NCI-H524 (cell line): ENCODE results near the gene ARIH2.
A peak's percentile ranks its signal among the peaks of the same experiment; 100 is the strongest.
"Not testable (repeated sequence)": the region's sequence is repeated elsewhere in the genome, so short reads cannot be mapped to it uniquely, and the experiment has no call there.

Experiments used
- DNase-seq, 2 experiments: peaks; one replicate each; lab custom pipeline; 2025; lab: John Stamatoyannopoulos, UW

The ARIH2 gene

DNA sequence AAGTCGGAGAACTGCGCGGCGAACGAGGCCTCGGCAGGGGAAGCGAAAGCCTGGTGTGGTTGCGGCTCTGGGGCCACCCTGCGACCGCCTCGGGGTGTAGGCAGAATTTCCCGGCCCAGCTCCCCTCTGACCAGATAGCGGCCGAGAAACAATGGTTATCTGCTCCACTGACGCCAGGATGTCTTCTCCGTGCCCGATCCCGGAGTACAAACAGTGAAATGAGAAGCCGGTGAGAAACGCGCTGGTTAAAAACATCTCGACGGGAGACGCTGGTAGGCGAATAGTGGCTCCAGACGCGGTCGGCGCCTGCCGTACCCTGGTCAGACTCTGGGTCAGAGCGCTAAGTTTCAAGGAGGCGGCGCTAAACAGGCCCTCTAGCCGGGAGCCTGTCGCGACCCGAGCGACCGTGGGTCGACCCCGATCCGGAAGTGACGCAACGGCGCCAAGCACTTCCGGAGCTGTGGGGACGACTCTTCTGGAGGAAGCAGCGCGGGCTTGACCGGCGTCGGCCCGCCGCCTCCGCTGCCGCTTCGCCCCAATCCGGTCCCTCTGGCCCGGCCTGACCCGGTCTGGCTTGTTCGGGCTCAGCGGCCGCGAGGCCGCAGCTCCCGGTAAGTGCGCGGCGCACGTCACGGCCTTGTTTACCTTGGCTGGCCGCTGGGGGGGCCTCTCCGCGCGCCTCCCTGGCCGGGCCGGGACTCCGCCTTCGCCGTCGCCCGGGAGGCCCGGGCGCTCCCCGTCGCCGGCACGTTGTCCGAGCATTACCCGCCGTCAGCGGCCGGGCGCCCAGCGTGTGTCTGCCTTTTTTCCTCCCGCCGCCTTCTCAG lies at the start of gene ARIH2:
TSS of gene ARIH2 (plus strand) at position 455 of the 827 bp plus-strand sequence. CDS start 8,717 bp downstream, outside the sequence.
- peak; percentile 84 to 94 for DNase-seq

DNA sequence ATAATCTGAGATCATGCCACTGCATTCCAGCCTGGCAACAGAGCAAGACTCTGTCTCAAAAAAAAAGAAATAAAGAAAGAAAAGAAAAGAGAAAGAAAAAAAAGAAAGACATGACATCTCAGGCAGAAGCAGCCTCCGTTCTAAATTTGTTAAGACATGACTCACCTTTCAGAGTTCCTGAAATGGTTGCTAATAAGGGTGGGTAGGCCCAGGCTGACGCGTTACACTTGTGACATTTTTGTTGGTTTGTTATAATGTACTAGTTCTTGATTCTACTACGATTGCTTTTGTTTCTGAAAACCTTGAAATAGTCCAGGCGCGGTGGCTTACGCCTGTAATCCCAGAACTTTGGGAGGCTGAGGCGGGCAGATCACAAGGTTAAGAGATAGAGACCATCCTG lies 41.0 kb upstream of the ARIH2 start:
- DNase-seq: no peak

- no peak for DNase-seq
These were observed 39.2 kb upstream of the ARIH2 start for GRCh38 chr3:48879307-48879993.

DNA sequence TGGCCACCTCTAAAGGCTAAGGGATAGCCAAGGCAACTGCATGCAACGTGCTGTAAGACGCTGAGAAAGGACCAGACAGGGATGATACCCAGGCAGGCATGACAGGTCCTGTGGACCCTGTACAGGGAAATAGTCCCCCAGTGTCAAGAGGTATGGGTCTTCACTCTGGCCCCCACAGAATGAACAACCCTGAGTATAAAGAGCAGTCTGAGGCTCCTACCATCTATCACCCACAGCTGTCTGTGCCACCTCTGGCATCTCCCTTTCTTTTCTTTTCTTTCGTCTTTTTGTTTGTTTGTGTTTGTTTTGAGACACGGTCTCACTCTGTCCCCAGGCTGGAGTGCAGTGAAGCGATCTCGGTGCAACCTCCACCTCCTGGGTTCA lies 38.7 kb upstream of the ARIH2 start:
- DNase-seq: no peak

- DNase-seq: no peak
These were observed 37.6 kb upstream of the ARIH2 start for GRCh38 chr3:48881006-48881405.

DNA sequence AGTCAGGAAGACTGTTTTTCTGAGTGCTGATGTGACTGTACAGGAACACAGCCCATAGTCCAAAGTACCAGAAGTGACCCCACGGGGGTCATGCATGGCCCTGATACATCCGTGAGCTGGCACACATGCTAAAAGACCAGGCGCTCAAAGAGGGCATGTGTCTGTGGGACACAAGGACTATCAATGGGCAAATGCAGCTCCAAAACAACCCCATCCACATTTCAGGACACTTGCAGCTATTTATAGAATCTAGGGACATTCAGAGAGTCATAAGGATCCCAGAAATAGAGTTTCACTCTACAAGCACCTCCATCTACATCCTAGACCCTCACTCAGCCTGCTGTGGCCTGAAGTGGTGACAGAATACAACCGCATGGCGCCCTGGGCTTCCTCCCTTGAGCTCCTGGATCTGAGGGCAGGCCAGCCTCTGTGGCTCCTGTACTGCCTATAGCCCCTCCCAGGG lies 37.0 kb upstream of the ARIH2 start:
- DNase-seq: no peak

DNA sequence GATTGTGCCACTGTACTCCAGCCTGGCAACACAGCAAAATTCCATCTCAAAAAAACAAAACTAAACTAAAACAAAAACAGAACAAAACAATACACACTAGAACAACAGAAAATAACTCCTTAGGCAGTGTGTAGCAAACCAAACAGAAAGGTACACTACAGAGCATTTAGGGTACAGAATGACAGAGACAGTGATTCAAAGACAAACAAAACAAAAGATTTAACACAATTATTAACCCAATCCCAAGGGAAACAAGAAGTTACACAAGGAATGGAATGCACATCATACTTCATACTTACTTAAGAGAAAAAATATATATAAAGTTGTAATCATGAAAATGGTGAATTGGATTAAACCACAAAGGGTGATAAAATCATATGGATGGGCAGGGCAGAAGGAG lies 32.9 kb upstream of the ARIH2 start:
- no peak for DNase-seq

DNA sequence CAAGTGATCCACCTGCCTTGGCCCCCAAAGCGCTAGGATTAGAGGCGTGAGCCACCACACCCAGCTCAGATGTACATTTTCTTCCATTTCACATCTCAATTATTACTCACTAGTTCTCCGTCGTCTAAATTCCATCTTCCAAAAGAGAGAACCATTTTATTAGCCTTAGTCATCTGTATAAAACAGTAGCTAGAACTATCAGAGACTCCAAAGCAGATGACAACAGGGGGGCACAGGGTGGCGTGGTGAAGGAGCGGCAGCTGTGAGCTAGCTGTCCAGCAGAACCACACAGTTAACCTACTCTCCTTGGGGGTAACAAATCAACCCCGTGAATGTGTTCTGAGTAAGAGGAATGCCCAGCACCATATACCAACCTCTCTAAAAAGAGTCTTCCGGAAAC lies 27.0 kb upstream of the ARIH2 start:
- DNase-seq: no peak

- DNase-seq: no peak
These were observed 24.1 kb upstream of the ARIH2 start for GRCh38 chr3:48894516-48894915.

GRCh38 chr3:48896936-48897335 lies 21.7 kb upstream of the ARIH2 start:
- no peak for DNase-seq

DNA sequence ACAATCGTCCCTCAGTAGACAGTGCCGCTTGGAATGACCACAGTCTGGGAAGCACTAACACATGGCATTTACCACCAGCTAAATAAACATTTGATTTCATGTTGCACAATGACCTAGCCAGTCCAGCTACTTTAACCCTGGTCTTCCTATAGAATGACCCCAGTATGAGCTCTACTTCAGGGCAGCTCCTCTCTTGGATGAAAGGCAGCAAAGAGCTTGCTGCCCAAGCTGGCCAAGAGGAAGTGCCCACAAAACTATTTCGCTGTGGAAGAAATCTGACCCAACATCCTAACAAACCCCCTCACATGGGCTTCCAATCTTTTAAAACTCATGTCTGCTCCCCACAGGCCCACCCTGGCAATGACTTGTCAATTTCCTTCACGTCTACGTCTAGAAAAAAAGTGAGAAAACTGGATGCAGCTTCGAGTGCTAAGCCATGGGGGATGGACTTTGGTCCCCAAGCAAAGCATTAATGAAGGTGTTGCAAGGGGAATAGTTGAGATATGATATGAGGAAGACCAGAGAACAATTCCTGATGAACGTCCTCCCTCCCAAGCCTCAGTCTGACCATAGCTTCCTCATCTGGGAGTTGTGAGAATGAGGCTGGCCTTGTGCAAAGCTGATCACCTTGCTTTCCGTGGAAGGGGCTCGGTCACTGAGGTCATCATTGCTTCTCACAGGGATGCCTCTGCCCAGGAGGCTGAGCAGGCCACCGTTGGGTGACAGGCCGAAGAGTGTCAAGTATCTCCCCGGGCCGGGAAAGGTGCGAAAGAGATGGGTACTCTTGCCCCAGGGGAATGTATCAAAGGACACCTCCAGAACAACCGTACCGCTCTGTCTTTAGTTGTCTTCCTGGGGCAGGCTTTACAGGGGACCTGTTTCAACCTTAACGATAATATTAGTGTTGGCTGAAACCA lies 20.9 kb upstream of the ARIH2 start:
- DNase-seq: no peak

DNA sequence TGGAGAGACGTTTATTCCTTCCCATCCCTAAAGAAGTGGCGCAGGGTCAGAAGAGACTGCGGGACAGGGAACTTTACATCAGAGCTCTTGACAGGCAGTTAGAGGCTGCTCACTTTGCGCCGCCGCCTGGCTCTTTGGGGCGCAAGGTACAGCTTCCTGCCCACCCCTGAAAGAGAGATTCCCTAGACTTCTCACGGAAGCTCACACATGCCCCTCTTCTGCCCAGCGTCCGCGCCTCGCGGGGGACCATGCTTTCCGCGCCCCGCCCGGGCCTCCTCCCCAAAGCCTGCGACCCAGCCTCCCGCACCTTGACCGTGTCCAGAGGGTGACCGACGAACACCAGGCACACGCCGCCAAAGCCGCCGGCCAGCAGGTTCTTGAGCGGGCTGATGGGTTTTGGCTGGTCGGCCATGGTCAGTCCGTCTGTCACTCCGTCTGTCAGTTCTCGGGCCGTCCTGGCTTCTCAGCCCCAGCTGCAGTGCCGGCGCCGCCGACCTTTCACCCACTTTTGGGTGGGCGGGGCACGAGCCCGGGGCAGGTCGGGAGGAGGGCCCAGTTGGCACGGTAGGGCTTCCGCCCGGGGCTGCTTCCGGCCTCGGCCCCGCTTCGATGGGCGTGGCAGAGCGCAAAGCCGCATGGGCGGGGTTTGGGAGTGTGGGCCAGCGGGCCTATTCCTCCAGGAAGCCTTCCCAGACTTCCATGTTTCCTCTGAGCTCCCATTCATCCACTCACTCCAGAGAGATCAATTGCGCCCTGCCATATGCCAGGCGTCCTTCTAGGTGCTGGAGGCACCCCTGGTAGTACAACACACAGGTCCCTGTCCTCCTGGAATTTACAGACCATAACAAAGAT lies 20.0 kb upstream of the ARIH2 start, which contains the start of gene SLC25A20:
TSS of gene SLC25A20 (minus strand) at position 500 of the 852 bp plus-strand sequence. CDS start at position 412, 88 bp downstream.
- peak; percentile 70 to 86 for DNase-seq

- DNase-seq: no peak
These were observed 19.4 kb upstream of the ARIH2 start for GRCh38 chr3:48899273-48899672.

DNA sequence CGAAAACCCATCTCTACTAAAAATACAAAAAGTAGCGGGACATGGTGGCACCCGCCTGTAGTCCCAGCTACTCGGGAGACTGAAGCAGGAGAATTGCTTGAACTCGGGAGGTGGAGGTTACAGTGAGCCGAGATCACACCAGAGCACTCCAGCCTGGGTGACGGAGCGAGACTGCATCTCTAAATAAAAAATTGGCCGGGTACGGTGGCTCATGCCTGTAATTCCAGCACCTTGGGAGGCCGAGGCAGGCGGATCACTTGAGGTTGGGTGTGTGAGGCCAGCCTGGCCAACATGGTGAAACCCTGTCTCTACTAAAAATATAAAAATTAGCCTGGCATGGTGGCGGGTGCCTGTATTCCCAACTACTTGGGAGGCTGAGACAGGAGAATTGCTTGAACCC lies 11.6 kb upstream of the ARIH2 start:
- not testable (repeated sequence) for DNase-seq

DNA sequence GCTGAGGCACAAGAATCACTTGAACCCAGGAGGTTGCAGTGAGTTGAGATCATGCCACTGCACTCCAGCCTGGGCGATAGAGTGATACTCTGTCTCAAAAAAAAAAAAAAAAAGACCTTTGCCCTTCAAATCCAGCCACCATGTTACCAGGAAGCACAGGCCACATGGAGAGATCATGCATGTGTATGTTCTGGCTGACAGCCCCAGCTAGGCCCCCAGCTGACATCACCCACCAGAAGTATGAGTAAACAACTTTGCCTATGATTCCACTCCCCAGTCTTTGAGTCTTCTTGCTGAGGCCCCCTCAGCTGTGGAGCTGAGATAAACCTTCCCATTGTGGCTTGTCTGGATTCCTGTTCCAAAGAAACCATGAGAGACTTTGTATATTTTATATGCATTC lies 3.3 kb upstream of the ARIH2 start:
- no peak for DNase-seq

DNA sequence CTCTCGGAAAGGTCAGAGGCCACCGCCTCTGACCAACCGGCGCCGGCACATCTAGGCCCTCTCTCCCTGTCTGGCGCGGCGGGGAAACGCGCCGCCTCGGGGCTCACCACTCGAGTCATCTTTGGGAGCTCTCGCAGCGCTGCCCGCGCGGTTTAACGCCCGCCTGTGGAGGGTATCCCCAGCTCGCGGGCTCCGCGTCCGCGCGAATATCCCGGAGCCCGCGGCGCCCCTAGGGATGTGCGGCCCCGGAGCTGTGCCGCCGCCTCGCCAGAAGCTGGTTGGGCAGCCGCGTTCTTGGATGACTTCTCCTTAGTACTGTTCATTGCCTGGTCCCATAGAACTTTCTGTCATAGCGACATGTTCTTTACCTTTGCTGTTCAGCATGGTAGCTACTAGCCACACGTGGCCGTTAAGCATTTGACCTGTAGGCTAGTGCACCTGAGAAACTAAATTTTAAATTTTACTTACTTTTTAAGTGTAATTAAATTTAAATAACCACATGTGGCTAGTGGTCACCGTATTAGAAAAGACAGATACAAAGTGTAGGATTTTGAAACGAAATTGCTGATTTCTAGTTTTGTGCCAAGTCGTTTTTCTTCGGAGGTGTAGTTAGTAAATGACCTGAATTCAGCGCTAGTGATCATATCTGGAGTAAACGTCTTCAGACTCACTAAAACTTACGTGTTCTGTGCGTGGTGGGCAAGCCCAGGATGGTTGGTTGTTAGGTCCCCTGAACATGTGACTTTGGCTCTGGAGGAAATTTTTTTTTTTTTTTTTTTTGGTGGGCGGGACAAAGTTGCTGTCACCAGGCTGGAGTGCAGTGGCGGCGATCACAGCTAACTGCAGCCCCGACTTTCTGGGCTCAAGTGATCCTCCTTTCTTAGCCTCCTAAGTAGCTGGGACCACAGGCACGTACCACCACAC lies 835 bp downstream of the ARIH2 start:
- DNase-seq: peak in 1 of 2 experiments; percentile 27

DNA sequence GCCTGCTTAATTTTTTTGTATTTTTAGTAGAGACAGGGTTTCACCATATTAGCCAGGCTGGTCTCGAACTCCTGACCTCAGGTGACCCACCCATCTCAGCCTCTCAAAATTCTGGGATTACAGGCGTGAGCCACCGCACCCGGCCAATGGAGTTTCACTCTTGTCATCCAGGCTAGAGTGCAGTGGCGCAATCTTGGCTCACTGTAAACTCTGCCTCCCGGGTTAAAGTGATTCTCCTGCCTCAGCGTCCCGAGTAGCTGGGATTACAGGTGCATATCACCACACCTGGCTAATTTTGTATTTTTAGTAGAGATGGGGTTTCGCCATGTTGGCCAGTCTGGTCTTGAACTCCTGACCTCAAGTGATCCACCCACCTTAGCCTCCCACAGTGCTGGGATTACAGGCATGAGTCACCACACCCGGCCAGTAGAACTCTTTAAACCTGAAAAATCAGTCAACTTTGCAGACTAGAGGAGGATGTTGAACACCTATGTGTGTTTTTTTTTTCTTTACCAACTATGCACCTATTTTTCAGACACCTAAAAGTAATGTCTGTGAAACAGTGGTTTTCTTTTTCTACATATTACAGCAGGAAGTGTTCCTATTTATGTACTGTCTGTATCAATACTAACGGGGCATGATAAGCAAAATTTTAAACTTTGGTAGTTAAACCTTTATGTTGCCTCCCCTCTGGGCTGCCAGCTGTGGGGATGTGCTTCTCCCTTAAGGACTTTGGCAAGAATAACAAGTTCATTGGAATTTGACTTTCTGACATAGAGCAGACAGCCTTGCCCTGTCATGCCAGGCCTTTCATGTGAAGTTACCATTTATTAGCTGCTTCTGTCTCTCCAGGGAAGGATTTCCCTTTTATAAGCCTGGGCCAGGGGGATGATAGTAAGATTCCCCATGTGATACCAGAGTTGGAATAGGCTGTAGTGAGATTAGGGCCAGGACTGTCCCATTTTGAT lies 8.1 kb downstream of the ARIH2 start:
- no peak for DNase-seq

DNA sequence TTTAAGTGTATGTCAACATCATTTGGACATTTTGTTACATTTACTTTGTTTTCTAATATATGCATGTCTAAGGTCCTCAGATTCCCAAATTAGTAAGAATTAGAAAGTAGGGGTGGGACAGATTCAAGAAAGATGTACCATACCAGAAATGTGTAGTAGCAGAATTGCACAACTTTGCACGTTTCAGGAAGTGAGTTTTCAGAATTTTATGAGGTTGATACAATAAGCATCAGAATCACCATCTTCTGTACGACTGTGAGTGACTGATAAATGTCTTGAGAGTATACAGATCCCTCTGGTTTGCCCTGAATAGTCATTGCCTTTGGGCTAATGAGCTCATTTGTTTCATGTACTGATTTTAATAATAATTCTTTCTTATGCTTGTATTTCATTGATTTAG lies 9.3 kb downstream of the ARIH2 start:
- DNase-seq: no peak

- DNase-seq: no peak
These were observed 10.0 kb downstream of the ARIH2 start for GRCh38 chr3:48928679-48929078.
